HG03159 (cell line): ENCODE data around the gene KIF21B.

Experiments used
- ATAC-seq: cut with Tn5 transposase; IDR thresholded peaks from one replicate; pipeline ENCODE4 v1.9.1; 2021; ENCODE audit warnings: mild to moderate bottlenecking, moderate library complexity; ENCODE audit not compliant: unreplicated experiment

The KIF21B gene

DNA sequence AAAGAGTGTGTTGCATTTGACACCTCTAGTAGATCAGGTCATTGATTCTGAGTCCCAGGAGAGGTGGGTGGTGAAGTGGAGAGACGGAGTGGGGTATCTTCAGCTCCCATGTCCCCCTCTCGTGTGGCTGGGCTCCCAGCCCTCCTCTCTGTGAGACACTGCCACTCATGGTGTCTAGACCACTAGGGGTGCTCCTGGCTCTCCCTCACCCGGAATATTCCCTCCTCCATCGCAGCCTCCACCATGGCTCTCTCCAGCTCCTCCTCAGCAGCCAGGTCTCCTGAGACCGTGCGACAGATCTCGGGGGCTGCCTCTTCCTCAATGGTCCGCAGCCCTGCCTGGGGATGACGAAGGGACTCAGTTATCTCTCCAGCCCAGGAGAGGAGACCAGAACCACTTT lies 20.6 kb upstream of the KIF21B start:
- no peak for ATAC-seq

DNA sequence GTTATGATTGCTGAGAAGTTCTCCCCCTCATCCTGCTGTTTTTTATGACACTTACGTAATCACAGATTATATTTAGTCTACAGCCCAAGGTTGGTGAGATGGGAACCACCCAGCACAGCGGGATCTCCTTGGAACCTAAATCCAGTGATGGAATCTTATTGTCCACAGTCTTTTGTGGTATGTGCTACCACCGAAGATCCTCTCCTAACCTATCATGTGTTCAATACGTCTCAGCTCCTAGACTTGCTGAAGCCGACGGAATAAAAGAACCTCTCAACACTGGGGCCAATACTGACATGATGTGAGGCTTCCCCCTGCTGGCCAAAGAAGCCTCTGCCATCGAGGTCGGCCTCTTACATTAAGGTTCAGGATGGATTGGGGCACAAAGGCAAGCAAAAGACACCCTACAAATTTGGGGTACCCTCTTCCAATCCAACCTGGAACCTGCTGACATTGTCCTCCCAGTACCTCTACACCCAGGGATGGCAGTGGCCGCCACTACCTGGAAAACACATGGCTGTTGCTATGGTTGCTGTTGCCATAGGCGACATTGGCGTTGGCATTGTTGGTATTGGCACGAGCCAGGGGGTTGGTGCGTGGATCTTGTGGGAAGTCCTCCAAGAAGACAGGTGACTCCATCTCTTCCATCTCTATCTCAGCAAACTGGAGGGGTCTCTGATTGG lies 19.4 kb upstream of the KIF21B start:
- ATAC-seq: peak; percentile 69

DNA sequence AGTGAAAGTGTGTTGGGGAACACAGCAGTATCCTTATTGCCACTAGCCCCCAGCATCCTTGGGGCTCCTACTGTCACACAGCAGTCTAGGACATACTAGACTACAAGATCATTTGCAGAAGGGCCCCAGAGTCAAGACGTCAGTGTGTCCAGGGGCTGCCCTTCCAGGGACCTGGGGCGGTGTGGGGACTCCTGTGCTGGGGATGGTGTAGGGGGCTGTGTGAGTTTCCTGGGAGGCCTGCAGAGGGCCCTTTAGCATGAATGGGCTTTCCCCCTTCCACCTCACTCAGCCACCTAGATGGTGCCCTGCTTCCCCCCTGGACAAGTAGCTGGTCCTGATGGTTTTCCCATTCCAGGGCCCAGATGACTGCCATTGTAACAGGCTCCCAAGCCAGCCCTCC lies 17.5 kb upstream of the KIF21B start:
- ATAC-seq: no peak

DNA sequence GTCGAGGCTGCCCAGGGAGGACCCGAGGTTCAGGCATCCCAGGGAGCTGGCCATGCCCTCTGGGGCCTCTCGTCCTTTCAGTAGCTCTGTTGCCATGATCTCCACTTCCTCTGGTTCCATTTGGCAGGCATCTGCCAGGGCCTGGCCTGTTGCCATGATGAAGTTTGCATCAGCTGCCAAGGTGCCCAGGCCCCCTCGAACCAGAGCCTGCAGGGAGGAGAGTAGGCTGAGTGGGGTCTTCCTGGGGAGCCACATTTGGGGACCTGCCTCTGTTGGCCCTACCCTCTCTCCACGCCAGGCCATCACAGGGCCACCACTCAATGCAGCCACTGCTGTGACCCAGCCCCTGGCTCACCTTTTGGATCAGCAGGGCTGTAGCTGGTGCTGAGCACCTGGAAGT lies 16.4 kb upstream of the KIF21B start:
- no peak for ATAC-seq

DNA sequence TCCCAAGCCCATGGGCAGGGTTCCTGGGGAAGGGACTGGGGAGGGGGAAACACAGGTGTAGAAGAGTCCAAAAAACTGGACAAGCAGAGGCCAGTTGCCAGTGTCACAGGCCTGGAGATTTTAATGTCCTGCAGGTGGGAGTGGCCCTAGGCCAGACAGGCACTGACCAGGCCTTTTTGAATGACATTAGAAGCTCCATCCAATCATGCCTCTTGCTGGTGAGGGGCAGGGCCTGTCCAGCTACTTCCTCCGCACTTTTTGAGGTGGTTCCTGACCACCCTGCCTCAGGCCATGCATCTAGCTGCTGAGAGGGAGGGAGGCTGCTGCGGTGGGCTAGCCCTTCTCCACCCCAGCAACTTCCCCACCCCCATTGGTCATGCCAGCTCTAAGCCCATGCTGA lies 15.9 kb upstream of the KIF21B start:
- ATAC-seq: no peak

DNA sequence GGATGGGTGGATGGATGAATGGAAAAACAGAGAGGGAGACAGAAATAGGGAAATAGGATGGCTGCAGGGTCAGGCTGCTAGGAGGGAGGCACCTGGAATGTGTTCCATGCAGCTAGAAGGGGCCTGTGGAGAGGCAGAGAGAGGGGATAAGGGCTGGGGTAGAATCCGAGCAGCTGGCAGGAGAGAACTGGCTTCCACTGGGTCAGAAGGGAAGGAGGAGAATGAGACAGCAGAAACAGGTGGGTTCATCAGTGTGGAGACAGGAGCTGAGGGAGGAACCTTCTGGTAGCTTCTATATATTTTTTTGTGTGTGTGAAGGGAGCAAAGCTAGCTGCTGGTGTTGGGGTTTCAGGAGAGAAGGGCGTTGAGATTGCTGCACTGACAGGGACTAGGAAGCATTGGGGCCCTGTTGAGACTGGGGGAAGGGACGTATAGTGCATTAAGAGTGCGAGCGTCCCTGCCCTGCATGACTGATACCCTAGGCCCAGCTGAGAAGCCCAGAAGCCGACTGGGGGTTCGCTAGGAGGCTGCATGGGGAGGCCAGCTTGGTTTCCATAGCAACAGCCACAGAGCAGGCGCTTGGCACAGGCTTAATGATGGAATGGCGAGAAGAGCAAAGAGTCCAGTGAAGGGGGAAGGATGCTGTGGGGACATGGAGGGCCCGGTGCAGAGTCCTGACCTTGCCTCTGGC lies 14.8 kb upstream of the KIF21B start:
- no peak for ATAC-seq

DNA sequence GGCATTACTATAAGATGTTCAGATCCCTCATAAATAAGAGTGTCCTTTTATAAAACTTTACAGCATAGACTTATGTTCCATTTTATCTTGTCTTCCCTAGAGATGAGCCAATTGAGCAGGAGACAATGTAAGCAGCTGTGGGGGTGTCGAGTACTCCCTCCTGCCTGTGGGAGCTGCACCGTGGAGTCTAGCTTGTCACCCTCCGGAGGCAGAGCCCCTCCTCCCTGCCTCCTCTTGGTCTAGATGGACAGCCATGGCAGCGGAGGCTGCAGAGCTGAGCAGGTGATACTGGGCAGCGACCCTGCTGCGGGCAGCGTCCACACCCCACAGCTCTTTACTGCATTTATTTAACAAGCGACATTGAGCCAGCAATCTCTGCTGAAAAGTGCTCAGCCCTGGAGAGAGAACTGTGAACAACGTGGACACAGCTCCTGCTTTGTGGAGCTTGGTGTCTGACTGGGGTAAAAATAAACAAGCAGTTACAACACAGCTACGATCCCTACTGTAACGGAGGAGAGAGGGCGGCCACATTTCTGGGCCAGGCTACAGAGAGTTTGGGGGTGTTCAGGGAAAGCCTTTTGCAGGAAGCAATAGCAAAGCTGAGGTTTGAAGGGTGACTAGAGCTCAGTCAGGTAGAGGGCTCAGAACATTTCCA lies 12.8 kb upstream of the KIF21B start:
- no peak for ATAC-seq

DNA sequence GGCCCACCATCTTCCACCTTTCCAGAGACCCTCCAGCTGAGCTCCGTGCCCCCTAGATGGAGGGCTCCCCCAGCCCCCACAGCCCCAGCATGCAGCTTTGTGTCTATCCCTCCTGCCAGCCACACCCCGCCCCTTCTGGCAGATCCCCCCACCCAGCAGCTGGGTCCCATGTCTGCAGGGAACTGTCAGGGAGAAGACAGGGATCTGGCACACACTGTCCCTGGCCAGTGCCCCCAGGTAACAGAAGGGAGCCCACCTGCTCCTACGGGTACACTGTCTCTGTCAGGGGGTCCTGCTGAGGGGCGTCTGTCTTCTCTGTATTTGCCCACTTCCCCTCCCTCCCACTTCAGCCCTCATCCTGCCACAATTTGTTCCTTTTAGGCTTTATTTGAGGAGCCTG lies 11.2 kb upstream of the KIF21B start:
- ATAC-seq: no peak

DNA sequence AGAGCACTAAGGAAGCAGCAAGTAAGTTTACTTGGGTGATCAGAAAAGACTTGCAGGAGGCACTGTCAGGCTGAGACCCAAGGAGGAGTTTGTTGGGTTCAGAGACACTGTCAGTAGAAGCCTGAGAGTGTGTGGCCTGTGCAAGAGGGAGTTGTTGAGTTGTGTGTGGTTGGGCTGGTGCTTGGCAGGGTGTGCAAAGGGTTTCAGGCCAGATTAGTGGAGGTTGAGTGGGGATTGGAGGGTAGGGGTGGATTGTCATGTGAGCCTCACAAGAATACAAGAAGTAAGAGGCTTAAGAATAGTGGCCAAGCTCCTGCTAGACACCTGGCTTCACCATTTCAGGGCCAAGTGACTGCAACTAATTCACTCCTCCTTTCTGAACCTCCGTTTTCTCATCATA lies 8.9 kb upstream of the KIF21B start:
- no peak for ATAC-seq

DNA sequence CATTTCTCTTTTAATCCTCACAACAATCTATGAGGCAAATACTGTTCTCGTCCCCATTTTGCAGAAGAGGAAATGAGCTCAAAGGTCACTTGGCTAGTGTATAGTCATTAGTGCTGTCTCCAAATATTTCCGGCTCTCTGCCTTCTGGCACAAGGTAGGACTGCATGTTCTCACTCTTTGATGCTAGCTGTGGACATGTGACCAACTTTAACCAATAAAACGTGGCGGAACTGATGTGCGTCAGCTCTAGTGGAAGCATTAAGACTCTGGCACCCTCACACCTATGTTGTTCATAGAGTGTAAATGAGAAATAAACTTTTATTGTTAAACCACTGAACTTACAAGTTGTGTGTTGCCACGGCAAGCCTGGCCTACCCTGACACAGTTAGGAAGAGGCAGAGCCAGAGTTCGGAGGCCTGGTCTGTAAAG lies 5.0 kb upstream of the KIF21B start:
- no peak for ATAC-seq

DNA sequence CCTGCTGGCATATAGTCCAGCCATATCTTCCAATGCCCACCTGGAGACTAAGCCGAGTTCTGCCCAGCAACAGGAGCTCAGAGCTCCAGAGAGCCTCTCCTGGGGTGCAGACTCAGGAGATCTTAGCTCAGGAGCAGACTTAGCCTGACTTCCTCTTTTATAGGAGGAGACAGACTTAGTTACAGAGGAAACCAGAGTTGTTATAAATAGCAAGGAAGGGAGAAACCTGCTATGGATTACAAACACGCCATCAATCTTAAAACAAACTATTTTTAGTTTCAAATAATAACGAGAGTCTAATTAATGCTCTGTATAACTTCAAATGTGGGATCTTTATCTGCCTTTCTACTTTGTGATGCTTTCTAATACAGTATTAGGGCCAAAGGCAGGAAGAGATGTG lies 3.3 kb upstream of the KIF21B start:
- no peak for ATAC-seq

DNA sequence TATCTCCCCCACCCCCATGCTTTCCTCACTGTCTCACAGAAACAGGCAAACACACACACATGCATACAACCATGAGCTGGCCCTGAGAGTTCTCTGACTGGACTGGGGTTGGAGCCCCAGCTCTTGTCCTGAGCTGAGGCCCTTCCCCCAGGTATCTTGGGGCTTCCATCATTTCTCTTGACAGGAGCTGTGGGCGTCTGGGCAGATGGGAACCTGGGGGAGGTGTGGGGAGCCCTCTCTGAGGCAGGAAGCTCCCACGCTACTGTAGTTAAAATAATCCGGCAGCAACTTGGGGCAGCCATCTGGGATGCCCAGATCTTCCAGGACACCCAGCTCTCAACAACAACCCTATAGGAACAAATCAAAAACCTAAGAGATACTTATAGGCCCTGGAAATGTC lies 2.7 kb upstream of the KIF21B start:
- no peak for ATAC-seq

DNA sequence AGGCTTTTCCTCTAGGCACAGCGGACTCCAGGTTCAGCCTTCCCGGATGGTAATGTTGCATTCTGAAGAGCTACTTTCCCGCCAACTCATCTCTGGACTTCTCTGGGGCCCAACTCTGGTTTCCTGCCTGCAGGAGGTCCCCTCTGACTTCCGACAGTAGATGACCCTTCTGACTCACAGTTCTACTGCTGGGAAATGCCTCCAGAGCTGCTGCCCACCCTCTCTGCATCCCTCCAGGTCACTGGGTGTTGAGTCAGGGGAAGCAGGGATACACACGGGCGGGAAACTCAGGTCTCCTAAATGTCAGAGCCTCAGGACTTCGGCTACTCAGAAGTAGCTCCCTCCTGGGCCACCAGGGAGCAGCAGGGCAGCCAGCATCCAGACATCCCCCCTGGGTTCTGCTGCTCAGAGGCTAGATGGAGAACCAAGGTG lies 2.1 kb upstream of the KIF21B start:
- no peak for ATAC-seq

DNA sequence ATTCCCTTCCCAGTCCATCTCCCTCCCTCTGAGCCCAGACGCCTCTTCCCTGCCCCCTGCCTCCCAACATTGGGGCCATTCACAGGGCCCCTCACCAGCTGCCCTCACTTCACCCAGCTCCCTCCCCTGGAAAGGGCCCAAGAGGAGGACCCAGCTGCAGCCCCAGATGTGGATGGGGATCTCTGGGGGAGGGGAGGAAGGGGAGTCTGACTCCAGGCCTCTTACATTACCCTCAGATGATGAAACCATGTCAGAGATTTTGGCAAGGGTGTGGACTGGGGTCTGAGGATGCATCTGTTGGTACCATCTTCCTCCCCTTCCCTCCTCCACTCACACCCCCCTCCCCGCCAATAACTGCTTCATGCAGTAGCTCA lies 1.1 kb upstream of the KIF21B start:
- ATAC-seq: no peak

DNA sequence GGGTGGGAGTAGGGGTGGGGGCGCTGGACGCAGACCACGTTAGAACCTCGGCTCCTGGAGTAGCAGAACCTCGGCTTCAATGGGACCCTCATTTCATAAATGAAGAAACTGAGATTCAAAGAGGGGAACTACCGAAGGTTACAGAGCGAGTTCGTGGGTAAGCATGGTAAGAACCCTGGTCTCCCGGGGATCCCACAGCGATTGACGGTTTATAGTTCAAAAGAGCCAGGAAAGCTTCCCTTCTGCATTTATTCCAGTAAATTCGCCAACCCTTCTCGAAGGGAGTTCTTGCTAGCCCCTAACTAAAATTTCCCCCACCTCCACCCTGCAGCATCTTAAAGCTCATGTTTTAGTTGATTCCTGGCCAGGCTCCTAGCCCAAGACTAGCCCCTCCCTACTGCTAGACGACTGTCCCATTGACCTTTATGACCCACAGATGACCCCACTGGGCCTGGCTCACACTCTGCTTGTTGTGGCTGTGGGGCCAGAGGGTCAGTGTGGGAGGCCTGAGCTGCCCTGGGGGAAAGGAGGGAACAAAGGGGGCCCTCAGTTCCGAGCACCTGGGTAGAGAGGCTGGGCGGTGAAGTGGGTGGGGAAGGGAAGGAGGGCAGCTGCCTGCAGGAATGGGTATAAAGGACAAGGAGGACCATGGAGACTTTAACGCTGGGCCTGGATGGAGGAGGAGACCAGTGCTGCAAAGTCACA lies 558 bp upstream of the KIF21B start:
- ATAC-seq: no peak

DNA sequence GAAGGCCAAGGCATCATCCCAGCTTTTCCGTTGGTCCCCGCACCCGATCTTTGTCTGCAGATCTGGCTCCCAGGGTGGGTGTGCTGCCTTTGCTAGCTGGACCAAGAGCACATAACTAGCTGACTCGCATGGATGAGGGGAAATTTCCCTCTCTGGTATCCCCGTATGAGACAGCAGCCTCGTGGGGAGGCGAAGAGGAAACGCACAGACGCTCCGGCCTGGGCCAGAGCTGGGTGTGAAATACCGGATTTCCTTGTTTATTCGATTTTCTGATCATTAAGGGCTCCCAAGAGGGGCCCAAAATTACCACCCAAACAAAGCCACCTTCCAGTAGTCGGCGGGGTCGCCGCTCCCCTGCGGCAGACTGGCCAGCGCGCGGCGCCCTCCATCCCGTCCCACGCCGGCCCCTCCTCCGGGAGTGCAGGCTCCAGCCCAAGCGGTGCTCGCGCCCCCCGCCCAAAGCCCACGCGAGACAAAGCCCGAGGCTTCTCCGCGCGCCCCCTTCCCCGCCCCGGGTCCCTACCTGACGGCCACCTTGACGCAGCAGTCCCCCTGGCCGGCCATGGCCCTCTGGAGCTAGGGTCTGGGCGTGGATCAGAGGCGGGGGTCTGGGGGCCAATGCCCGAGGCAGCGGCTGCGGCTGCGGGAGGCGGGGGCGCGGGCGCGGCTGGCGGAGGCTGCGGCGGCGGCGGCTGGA lies 546 bp downstream of the KIF21B start:
- no peak for ATAC-seq

DNA sequence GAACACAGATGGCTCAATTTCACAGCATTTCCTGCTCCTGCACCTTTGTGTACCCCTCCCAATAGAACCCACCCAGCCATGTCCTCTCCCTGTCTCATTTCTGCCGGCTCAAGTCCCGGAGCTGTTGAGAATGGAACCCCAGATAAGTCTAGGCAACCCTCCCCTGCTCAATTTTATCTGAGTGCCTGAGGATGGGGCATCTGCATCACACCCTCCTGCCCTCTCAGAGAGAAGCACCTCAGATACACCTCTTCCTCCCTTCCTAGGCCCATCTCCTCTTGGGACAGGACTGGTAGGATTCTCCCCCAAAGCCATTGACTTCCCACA lies 1.1 kb downstream of the KIF21B start:
- ATAC-seq: no peak

DNA sequence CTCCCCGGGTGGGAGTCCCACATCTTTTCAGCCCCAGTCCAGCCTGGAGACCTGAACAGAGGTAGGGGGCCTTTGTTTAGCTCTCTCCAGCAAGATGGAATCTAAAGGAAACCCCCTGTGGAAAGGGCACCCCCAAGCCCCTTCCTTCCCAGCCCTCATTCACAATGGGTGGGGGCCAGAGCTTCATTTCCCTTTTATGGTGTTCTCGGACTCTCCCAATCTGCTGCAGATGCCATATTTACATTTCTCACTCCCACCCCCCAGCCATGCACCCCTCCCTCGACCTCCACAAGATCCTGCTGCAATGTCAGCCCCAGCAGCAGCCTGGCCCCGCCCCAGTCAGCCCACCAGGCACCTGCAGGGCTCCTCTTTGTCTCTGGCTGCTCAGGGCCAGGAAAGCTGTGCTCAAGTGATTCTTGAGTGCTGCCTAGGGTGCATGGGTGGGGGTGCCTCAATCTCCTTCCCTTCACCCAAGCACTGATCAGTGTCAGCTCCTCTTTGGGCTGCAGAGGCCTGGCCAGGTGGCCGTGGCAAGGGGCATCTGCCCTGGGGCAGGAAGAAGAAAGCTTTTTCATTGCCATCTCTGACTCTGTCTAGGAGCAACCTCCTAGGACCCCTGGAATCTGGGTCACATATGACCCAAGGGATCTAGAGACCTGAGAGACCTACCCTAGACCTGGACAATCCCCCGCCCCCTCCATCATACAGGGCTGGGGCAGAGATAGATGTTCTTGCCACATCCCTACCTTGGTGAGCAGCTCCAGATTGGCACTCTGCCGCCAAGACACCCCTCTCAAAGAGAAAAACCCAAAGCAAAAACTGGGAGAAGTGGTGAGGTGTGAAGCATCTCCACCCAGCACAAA lies 1.7 kb downstream of the KIF21B start:
- ATAC-seq: no peak

DNA sequence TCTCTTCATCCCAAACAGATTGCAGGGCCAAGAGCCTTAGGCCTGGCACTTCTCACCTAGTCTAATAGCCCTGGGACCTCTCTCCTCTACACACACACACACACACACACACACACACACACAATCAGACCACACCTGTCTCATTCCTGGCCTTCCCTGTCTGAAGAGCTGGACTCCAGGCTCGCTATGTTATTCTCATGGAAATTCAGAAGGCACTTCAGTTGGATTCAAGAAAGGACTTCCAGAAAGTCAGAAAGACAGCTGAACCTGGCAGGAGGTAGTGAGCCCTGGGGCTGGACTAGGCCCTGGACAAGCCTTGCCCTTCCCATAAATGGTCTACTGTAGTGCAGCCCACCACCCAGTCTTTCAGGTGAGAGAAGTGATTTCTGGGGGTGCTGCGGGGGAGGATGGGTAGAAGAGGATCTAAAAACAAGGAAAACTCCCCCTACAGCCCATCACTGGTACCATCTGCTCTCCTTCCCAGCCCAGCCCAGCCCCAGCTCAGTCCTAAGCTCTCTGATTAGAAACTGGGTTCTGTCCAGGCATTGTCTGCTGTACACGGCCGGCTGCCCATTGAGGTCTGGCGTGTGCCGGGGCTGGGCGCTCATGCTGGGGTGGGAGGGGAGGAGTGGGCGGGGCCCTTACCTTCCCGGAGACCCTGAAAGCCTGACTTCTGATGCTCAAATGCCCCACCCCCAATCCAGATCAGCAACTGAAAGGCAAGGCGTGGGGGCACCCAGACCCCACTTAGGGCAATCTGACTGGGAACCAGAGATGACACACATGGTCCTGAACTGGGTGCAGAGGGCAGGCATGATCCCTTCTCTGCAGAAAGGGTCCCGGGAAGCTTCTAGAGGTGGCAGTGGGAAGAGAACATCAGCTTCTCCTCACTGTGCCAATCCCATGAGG lies 2.5 kb downstream of the KIF21B start:
- ATAC-seq: no peak
